GM21717 (cell line): ENCODE data around the gene BHLHE23.

Source experiments
- ATAC-seq: cut with Tn5 transposase; IDR thresholded peaks from one replicate; pipeline ENCODE4 v1.9.1; 2021; ENCODE audit warnings: mild to moderate bottlenecking, moderate library complexity; ENCODE audit not compliant: unreplicated experiment

The BHLHE23 gene

GRCh38 chr20:63006540-63007359 is at the start of gene BHLHE23:
BHLHE23 (minus strand) TSS chr20:63006964; CDS start chr20:63006774, 190 bp downstream.
- ATAC-seq = no peak

DNA sequence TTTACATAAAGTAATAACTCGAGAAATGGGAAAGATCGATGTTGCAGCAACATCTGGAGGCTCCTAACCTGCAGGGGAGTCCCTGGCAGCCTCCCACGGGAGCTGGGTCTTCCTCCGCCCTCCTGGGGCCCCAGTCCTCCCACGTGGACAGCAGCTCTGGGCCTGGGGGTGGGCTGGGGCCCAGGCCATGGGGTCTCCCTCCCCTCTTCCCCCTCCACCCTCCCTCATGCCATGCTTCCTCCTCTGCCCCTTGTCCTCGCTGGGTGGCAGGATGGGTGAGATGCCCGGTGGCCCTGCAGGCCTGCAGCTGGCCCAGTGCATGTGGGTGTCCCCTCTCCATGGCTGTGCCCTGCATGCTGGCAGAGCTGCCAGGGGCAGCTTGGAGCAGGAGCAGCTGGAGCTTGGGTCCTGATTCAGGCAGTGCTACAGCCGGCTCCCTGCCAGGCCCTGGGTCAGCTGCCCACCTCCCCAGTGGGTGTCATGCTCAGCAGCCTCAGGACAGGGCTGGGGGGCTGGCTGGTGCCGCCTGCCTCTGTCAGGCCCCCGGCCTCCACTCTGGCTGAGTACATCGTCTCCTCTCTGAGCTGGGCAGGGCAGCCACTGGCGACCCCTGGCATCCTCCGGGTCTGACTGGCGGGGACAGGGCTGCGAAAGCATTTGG is 48.9 kb upstream of the BHLHE23 start:
- no peak for ATAC-seq

DNA sequence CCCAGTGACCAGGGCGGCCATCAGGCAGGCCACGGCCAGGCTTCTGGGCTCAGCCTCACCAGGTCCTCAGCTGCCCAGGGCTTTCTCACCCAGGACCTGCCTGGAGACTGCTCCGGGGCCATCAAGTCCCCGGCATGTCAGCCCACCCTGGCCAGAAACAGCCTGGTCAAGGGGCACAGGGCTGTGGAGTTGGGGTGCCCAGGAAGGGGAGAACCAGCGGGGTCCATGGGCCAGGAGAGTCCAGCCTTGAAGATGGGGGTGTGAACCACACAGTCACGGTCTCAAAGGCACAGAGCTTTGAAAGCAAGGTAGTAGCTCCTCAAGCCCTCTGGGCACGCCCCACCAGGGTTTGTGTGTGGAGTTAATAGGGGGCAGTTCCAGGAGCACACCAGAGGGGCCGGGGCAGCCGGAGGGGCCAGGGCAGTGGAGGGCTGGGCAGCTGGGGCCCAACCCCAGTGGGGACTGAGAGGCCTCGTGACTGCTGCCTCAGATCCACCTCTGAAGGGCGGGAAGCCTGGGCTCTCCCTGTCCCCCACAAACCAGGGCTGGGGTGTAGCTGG is 48.0 kb upstream of the BHLHE23 start:
- ATAC-seq = no peak

GRCh38 chr20:63054103-63054474 is 47.3 kb upstream of the BHLHE23 start:
- ATAC-seq = no peak

GRCh38 chr20:63053432-63054102 is 46.8 kb upstream of the BHLHE23 start:
- no peak for ATAC-seq

DNA sequence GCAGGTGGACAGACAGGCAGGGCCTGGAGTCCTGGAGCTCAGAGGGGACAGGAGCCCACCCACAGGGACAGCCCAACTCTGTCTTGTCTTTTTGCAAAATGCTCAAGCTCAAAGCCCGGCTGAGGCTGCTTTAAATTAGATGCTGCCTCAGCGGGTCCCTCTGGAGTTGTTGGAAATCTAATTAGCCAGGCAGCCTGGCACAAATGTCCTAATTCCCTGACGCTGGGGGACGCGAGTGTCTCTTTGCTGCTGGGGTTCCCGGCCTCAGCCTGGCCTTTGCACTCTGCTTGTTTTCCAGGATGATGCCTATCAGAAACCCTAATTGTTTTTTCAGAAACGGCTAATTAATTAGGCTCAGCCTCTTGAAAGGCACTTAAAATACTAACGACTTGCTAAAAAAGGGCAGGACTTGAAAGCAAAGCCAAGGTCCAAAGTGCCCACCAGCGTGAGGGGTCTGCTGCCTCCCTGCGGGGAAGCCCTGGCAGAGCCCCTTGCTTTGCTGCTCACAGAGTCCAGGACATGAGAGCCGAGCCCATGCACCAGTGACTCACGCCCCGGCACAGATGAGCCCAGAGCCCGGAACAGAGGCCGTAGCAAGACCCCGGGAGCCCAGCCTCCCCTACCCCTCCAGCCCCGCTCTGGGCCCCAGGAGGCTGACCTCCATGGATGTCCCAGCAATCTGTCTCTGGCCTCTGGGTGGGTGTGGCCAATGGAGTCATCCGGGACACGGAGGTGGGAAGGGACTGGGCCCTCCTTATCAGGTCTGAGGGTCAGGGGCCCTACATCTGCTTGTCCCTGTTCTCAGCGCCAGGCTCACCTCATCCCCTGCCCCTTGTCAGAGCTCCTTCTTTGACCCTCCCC is 46.0 kb upstream of the BHLHE23 start:
- no peak for ATAC-seq

- no peak for ATAC-seq
Observed at GRCh38 chr20:63051911-63052310, 45.1 kb upstream of the BHLHE23 start.

DNA sequence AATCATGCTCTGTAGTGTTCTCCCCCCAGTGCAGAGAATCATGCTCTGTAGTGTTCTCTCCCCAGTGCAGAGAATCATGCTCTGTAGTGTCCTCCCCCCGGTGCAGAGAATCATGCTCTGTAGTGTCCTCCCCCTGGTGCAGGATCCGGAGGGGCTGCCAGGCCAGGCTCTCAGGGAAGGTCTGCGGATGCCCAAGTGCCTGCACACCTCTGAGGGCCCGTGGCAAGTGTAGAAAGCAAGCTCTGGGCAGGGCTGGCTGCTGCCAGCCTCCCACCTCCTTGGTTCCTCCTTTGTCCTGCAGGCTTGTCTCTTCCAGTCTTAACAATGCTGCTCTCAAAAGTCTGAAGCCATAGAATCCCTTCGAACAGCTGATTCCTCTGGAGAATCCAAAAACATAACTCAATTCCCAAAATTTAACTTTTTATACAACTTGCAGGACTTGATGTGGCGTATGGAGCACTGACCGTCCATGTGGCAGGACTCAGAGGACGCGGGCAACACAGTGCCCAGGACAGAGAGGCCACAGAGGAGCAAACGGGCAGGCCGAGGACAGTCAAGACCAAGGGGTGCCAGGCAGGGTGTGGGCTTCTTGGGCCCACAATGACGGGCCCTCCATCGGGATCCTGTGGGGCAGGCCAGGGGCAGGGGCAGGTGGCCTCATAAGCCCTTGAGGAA is 44.6 kb upstream of the BHLHE23 start:
- no peak for ATAC-seq

DNA sequence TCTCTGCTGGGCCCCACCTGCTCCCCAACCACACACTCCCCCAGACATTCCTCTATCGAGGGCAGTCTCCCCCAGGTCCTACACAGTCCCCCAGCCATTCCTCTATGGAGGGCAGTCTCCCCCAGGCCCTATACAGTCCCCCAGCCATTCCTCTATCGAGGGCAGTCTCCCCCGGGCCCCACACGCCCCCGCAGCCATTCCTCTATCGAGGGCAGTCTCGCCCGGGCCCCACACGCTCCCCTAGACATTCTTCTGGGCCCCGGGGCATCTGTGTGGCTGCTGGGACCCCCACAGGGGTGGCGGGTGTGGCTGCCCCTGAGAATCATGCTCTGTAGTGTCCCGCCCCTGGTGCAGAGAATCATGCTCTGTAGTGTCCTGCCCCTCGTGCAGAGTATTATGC is 43.6 kb upstream of the BHLHE23 start:
- ATAC-seq = no peak

DNA sequence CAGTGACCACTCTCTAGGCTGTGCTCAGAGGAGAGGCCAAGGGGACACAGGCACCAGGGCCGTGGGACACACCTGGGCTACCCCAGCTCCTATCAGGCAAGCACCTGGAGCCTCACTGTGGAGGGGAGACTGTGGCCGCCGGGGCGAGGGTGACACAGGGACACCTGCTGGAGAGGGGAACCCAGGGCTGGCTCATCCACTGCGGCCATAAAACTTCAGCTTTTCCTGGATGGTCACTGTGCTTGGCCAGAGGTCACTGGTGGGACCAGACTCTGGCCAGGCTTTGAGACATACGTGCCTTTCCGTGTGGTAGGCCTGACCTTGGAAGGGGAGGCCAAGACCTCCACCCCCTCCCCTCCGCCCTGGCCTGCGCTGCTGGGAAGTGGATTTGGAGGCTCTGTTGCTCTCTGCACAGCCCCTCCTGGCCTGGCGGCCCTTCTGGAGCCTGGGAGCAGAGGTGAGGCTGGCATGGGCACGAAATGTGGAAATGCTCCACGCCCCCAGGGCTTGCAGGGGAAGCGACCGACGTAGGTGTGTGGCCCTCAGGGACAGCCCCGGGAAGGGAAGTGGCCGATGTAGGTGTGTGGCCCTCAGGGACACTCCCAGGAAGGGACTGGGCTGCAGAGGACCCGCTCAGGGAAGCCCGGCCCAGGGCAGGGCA is 42.9 kb upstream of the BHLHE23 start:
- ATAC-seq = no peak

DNA sequence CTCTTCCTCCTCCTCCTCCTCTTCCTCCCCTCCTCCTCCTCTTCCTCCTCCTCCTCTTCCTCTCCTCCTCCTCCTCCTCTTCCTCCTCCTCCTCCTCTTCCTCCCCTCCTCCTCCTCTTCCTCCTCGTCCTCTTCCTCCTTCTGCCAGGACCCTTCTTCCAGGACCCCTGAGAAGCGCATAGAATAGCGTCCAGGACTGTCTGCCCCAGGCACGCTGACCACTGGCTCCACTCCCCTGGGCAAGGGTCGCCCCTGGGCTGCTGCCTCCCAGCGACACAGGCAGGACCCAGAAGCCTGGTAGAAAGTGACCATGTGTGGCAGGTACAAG is 42.4 kb upstream of the BHLHE23 start:
- ATAC-seq = no peak

GRCh38 chr20:63048516-63049190 is 41.9 kb upstream of the BHLHE23 start:
- no peak for ATAC-seq

- no peak for ATAC-seq
Observed at GRCh38 chr20:63047946-63048345, 41.2 kb upstream of the BHLHE23 start.

DNA sequence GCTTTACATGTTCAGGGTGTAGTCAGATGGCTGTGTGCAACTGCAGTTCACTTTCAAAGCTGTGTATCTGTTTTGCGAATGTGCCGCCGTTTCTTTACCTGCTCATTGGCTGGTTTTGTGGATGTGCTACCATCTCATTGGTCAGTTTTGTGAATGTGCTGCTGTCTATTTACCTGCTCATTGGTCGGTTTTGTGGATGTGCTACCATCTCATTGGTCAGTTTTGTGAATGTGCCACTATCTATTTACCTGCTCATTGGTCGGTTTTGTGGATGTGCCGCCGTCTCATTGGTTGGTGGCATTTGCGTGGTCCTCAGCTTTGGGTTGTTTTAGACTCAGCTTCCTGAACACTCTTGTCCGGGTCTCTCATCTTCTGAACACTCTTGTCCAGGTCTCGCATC is 40.5 kb upstream of the BHLHE23 start:
- no peak for ATAC-seq

- no peak for ATAC-seq
Observed at GRCh38 chr20:63046841-63047240, 40.1 kb upstream of the BHLHE23 start.

GRCh38 chr20:63045991-63046390 is 39.2 kb upstream of the BHLHE23 start:
- no peak for ATAC-seq

- no peak for ATAC-seq
Observed at GRCh38 chr20:63045401-63045800, 38.6 kb upstream of the BHLHE23 start.

DNA sequence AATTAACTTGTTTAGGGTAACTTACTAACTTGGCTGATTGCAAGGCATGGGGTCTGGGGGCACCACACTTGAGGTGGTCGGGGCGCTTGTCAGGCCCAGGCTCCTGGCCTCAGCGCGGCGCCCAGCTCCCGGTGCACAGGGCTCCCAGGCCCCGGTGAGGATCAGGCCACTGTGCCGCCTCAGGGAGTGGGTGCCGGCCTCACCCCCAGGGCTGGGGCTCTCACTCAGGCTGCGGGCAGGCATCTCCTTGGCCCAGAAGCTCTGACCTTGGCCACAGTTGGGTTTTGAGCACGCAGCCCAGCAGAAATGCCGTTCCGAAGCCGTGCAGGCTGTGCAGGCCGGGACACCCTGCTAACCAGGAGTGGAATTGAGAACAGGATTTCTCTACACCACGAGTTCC is 37.8 kb upstream of the BHLHE23 start:
- ATAC-seq = no peak

DNA sequence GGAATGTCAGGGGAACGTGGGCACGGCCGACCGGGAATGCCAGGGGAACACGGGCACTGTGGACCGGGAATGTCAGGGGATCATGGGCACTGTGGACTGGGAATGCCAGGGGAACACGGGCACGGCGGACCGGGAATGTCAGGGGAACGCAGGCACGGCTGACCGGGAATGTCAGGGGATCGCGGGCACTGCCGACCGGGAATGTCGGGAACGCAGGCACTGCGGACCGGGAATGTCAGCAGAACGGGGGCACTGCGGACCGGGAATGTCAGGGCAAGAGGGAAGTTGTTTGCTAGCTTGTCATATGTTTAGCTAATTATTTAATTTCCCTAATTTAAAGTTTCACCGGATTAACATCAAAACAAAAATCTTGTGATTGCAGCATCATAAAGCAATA is 37.4 kb upstream of the BHLHE23 start:
- ATAC-seq = no peak
